Activated CD4-positive, alpha-beta T cell treated with anti-CD3 and anti-CD28 coated beads, Interleukin-2, amount 10 ng/mL, durations not matched to agents 7 days and 5 days (primary cell): ENCODE data around the gene CPAMD8. TPM values are rescaled to one million over a fixed set of nuclear protein-coding genes. Genes with fewer than 3 reads are reported as not detected.
A peak's percentile ranks its signal among the peaks of the same experiment; 100 is the strongest.

Experiments
- CTCF ChIA-PET: fragments of 350-600 bp; sonication (Branson Sonifier 250); formaldehyde crosslinking; loops from one replicate; lab custom pipeline; 2021; ENCODE audit warnings: antibody characterized with exemption; lab: Charles Lee
- POLR2A ChIA-PET: fragments of 350-600 bp; sonication (Branson Sonifier 250); formaldehyde crosslinking; loops from one replicate; lab custom pipeline; 2021; ENCODE audit warnings: antibody characterized with exemption; lab: Charles Lee
- DNase-seq: peaks from one replicate; pipeline ENCODE4 v3.0.0-alpha.2; 2020
- H3K27ac Mint-ChIP-seq: one replicate; pipeline ENCODE4 v1.8.0; 2021; ENCODE audit warnings: mild to moderate bottlenecking, moderate library complexity, mixed read lengths
- H3K27me3 Mint-ChIP-seq: one replicate; pipeline ENCODE4 v1.8.0; 2021; ENCODE audit warnings: mixed read lengths
- H3K36me3 Mint-ChIP-seq: one replicate; pipeline ENCODE4 v1.8.0; 2021; ENCODE audit warnings: low read depth, mixed read lengths
- H3K4me1 Mint-ChIP-seq: one replicate; pipeline ENCODE4 v1.8.0; 2021; ENCODE audit warnings: mixed read lengths
- H3K4me3 Mint-ChIP-seq: one replicate; pipeline ENCODE4 v1.8.0; 2021; ENCODE audit warnings: mild to moderate bottlenecking, moderate library complexity, mixed read lengths
- H3K9me3 Mint-ChIP-seq: one replicate; pipeline ENCODE4 v1.8.0; 2021; ENCODE audit warnings: mixed read lengths
- total RNA-seq, 2 experiments: library from RNA; stranded (reverse); gene quantifications; one replicate each; pipeline ENCODE4 v1.2.3, GENCODE V29; 2021

CPAMD8 gene
- total RNA-seq, 2 experiments from 2014 or later = 0.22 to 0.60 TPM

DNA sequence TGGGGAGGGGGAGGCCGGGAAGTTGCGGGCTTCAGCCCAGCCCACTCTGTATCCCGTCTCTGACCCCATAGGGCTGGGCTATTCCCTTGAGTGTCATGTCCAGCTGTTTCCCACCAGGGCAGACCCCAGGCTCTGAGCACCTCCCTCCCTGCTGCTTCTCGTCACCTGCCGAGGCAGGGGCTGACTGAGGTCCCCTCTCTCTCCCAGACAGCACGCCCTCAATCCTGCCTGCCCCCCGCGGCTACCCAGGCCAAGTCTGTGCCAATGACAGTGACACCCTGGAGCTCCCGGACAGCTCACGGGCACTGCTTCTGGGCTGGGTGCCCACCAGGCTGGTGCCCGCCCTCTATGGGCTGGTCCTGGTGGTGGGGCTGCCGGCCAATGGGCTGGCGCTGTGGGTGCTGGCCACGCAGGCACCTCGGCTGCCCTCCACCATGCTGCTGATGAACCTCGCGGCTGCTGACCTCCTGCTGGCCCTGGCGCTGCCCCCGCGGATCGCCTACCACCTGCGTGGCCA lies 137.2 kb downstream of the CPAMD8 start:
- Mint-ChIP-seq H3K9me3 (no peaks in the 10 kb centered on the region), H3K36me3 (no peaks in the 10 kb centered on the region), H3K4me1 (peaks cover 42% of the 10 kb centered on the region), H3K27ac (peak overlapping the region; percentile 76), H3K4me3 (no peak overlapping the region), H3K27me3 (peaks cover 17% of the 10 kb centered on the region)
- CTCF ChIA-PET = no interaction called here
- no peak for DNase-seq
- POLR2A ChIA-PET = no interaction called here

DNA sequence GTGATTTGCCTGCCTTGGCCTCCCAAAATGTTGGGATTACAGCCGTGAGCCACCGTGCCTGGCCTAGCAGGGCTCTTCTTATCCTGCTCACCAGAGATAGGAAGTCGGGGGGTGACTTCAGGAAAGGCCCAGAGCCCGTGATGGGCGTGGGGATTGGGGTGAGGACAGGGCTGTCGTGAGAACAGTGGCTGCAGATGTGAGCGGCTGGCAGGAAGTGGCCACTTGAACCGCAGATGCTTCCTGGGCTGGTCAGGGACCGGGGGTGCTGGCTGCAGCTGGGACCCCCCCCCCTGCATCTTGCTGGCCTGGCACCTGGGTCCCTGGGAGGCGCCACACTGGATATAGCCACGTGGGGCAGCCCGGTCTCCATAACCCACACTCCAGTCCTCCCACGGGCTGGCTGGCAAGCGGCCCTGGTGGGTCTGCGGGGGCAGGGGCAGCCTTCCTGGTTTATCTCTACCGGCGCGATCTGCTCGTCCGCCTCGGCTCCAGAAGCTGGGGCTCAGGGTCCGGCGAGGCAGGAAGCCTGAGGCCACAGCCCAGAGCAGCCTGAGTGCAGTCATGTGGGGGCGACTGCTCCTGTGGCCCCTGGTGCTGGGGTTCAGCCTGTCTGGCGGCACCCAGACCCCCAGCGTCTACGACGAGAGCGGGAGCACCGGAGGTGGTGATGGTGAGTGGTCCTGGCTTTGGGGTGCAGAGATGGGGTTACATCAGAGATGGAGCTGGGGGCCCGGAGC lies 137.8 kb downstream of the CPAMD8 start, which contains the start of gene F2RL3:
Gene F2RL3, plus strand, starts transcription at position 371 of the 737 bp plus-strand sequence. Its CDS starts 191 bp downstream, at position 562.
- no peaks in the 10 kb centered on the region for H3K9me3 Mint-ChIP-seq
- H3K27me3 Mint-ChIP-seq = peaks cover 11% of the 10 kb centered on the region
- ChIA-PET POLR2A (no interaction called here), CTCF (no interaction called here)
- H3K4me1 Mint-ChIP-seq = peaks cover 38% of the 10 kb centered on the region
- DNase-seq = no peak
- peak within 1 kb of the TSS; percentile 36 for H3K4me3 Mint-ChIP-seq
- no peaks in the 10 kb centered on the region for H3K36me3 Mint-ChIP-seq
- peak within 1 kb of the TSS; percentile 76 for H3K27ac Mint-ChIP-seq

DNA sequence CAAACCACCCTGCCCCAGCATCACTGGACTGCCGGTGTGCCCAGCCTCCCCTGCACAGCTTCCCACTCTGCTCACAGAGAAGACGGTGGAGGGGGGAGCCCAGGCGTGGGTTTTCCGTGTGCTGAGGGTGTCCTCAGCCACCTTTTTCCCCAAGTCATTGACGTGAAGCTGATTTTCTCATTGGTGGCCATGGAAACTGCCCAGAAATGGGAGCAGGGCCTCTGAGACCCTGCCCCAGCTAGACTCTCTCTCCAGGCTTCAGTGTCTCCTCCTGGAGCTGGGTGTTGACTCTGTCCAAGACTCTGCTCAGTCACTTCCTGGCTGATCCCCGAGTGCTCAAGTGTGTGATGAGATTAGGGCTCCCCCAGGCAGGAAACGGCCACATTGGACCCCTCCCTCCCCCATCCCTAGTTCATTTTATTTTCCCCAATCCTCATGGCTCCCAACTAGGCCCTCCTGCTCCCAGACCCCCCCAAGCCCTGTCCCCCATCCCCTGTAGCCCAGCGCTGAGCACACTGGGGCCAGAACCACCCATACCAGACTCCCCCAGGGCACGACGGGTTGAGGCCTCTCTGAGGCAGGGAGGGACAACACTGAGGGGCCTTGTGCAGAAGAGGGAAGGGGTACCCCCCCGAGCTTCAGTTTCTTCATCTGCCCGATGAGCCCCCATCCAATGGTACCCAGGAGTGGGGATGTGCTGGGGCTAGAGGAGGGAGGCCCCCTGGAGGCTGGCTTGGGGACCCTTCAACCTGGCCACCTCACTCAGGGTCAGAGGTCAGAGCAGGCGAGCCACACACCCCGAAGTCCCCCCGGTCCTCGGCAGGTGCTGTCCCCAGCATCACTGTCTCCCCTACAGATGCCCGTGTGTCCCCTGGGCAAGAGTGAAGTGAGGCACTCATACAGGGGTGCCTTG lies 139.0 kb downstream of the CPAMD8 start:
- Mint-ChIP-seq H3K36me3 (peaks cover 4% of the 10 kb centered on the region), H3K4me1 (peaks cover 33% of the 10 kb centered on the region), H3K27ac (peak overlapping the region; percentile 41), H3K9me3 (peaks cover 4% of the 10 kb centered on the region), H3K27me3 (peaks cover 3% of the 10 kb centered on the region), H3K4me3 (no peak overlapping the region)
- POLR2A ChIA-PET = no interaction called here
- CTCF ChIA-PET = interaction anchor here (0.6 kb wide), 1 partner anchor 1014 kb away, joined by 3 read pairs; no protein-coding TSS in a partner anchor
- DNase-seq = no peak

DNA sequence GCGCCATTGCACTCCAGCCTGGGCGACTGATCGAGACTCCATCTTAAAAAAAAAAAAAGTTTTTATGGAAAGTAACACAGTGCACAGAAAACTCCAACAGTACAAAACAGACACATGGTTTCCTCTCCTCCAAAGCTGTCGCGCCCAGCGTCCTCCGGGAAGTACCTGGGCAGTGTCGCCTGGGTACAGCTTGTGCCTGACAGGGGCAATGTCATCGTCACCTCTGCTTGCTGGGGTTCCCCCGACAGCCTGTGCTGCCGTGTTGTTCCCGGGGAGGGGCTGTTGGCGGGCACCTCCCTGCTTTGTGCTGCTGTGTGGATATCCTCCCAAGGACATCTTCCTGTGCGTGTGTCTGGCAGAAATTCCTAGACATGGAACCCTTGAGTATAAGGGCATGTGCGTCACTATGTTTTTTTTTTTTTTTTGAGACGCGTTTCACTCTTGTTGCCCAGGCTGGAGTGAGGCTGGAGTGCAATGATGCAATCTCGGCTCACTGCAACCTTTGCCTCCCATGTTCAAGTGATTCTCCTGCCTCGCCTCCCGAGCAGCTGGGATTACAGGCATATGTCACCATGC lies 140.2 kb downstream of the CPAMD8 start:
- H3K4me1 Mint-ChIP-seq = peaks cover 27% of the 10 kb centered on the region
- POLR2A ChIA-PET = no interaction called here
- CTCF ChIA-PET = interaction anchor here (0.6 kb wide), 1 partner anchor 672 kb away, joined by 3 read pairs; no protein-coding TSS in a partner anchor
- no peaks in the 10 kb centered on the region for H3K27me3 Mint-ChIP-seq
- DNase-seq = no peak
- no peak overlapping the region for H3K27ac Mint-ChIP-seq
- peaks cover 13% of the 10 kb centered on the region for H3K9me3 Mint-ChIP-seq
- no peak overlapping the region for H3K4me3 Mint-ChIP-seq
- peaks cover 12% of the 10 kb centered on the region for H3K36me3 Mint-ChIP-seq

DNA sequence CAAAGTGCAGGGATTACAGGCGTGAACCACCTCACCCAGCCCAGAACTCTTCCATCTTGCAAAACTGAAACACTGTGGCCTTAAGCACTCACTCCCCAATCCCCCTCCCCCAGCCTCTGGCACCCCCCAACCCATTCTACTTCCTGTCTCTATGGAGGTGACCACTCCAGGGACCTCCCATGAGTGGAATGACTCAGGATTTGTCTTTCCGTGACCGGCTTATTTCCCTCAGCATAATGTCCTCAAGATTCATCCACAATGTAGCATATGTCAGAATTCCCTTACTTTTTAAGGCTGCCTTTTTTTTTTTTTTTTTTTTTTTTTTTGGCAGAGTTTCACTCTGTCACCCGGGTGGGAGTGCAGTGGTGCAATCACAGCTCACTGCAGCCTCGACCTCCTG lies 141.4 kb downstream of the CPAMD8 start:
- no peak for DNase-seq
- no peak overlapping the region for H3K4me3 Mint-ChIP-seq
- peaks cover 24% of the 10 kb centered on the region for H3K9me3 Mint-ChIP-seq
- no peaks in the 10 kb centered on the region for H3K27me3 Mint-ChIP-seq
- peaks cover 19% of the 10 kb centered on the region for H3K36me3 Mint-ChIP-seq
- H3K27ac Mint-ChIP-seq = no peak overlapping the region
- POLR2A ChIA-PET = no interaction called here
- peaks cover 27% of the 10 kb centered on the region for H3K4me1 Mint-ChIP-seq
- CTCF ChIA-PET = no interaction called here

DNA sequence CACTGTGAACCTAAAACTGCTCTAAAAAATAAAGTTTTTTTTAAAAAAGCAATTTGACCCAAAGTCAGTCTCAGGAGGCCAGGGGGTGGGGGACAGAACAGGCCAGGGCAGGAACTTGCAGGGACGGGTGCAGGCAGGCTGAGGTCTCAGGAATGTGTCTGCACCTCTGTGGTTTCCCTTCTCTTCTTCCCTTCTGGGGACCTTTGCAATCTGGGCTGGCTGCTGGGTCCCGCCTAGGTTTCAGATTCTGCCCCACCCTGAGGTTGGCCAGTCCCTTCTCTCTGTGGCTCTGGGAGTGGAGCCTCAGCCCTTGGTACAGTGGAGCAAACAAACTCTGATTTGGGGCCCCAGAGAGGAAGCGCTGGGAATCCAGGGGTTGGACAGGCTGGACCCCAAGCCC lies 143.1 kb downstream of the CPAMD8 start:
- ChIA-PET CTCF (no interaction called here), POLR2A (no interaction called here)
- H3K4me1 Mint-ChIP-seq = peaks cover 18% of the 10 kb centered on the region
- no peak overlapping the region for H3K27ac Mint-ChIP-seq
- no peak overlapping the region for H3K4me3 Mint-ChIP-seq
- no peak for DNase-seq
- H3K36me3 Mint-ChIP-seq = peaks cover 27% of the 10 kb centered on the region
- peaks cover 24% of the 10 kb centered on the region for H3K9me3 Mint-ChIP-seq
- no peaks in the 10 kb centered on the region for H3K27me3 Mint-ChIP-seq

DNA sequence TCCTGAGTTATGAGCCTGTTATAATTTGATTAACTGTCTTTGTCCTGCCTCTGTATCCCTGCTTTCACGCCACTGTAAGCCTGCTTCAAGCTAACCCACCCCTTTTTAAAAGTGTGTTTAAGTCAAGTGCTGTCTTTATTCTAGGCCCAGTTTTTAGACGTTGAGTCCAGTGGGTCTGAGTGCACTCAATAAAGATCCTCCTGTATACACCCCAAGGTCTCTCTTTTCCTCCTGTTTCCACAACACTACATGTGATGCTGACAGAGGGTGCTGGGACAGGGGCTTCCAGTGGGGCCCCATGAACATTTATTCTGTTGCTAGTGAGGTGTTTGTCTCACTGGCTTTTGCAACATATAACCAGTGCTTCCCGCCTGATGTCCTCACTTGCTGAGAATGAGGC lies 144.5 kb downstream of the CPAMD8 start:
- peaks cover 10% of the 10 kb centered on the region for H3K4me1 Mint-ChIP-seq
- H3K27me3 Mint-ChIP-seq = no peaks in the 10 kb centered on the region
- H3K4me3 Mint-ChIP-seq = no peak overlapping the region
- peaks cover 24% of the 10 kb centered on the region for H3K9me3 Mint-ChIP-seq
- ChIA-PET CTCF (no interaction called here), POLR2A (no interaction called here)
- DNase-seq = no peak
- peaks cover 30% of the 10 kb centered on the region for H3K36me3 Mint-ChIP-seq
- H3K27ac Mint-ChIP-seq = no peak overlapping the region

DNA sequence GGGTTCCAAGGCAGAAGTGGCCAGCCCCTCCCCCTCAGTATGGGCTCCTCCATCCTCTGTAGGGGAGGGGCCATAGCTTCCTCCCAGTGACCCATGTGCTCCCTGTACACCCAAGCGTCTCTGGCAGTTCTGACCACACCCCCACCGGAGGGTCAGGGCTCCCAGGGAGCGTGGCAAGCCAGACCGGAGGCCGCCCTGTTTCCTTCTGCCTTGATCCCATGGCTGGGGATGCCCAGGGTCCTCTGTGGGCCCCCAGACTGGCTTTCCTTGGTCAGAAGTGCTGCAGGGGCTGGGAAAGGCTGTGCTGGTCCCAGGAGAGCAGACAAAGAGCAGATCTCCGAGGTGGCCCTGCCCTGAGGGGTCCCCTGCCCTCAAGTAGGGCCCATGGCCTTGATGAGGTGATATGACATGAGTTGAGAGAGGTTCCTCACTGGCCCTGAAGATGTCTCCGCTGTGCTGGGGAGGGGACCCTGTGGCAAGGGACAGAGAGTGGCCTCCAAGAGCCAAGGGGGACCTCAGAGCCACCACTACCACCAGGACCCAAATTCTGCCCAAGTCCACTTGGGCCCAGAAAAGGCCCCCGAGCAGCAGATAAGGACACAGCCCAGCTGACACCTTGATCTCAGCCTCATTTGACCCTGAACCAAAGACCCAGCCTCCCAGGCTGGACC lies 145.6 kb downstream of the CPAMD8 start:
- Mint-ChIP-seq H3K4me3 (no peak overlapping the region), H3K27me3 (no peaks in the 10 kb centered on the region), H3K36me3 (peaks cover 32% of the 10 kb centered on the region), H3K9me3 (peaks cover 24% of the 10 kb centered on the region), H3K27ac (no peak overlapping the region), H3K4me1 (peaks cover 17% of the 10 kb centered on the region)
- POLR2A ChIA-PET = no interaction called here
- CTCF ChIA-PET = interaction anchor here (0.9 kb wide), 1 partner anchor 15 kb away, joined by 3 read pairs; no protein-coding TSS in a partner anchor
- no peak for DNase-seq

DNA sequence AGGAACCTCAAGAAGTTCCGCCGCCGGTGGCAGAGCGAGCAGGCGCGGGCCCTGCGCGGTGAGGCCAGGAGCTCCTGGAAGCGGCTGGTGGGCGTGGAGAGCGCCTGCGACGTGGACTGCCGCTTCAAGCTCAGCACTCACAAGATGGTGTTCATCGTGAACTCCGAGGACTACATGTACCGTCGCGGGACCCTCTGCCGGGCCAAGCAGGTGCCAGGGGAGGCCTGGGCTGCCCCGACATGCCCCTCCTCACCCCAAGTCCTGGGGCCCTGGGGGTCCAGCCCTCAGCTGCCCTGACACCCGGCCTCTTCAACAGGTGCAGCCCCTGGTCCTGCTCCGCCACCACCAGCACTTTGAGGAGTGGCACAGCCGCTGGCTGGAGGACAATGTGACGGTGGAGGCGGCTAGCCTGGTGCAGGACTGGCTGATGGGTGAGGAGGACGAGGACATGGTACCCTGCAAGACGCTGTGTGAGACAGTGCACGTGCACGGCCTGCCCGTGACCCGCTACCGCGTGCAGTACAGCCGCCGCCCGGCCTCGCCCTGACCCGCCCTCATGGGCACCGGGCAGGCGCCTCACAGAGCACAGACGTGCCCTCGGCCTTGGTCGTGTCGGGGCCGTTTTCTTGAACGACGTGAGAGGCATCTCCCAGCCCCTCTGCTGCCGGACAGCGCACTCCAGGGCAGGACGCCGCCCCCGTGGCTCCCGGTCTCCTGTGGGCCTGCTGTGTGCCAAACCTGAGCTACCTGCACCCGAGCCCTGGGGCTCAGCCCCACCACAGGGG lies 148.2 kb downstream of the CPAMD8 start:
- Mint-ChIP-seq H3K27ac (no peak overlapping the region), H3K27me3 (no peaks in the 10 kb centered on the region), H3K36me3 (peaks cover 48% of the 10 kb centered on the region), H3K9me3 (peaks cover 31% of the 10 kb centered on the region), H3K4me1 (peaks cover 26% of the 10 kb centered on the region), H3K4me3 (no peak overlapping the region)
- ChIA-PET POLR2A (no interaction called here), CTCF (no interaction called here)
- no peak for DNase-seq

DNA sequence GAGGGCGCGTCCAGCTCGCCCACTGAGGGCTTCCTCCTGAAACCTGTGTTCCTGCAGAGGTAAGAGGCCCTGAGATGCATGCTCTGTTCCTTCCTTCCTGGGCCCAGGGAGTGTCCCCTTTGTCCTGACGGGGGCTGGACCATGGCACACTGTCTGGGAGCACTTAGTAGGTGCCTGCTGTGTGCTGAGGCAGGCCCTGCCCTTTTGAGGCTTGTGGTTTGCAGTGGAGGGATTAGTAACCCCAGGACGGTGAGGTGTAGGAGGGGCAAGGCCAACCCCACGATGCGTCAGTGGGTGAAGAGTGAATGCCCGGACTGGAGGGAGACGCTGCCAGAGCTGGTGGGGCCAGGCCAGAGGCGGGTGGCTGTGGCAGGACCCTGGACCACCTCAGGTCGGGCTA lies 149.0 kb downstream of the CPAMD8 start:
- peaks cover 47% of the 10 kb centered on the region for H3K36me3 Mint-ChIP-seq
- no peaks in the 10 kb centered on the region for H3K27me3 Mint-ChIP-seq
- POLR2A ChIA-PET = no interaction called here
- peaks cover 27% of the 10 kb centered on the region for H3K9me3 Mint-ChIP-seq
- H3K27ac Mint-ChIP-seq = peak overlapping the region; percentile 36
- CTCF ChIA-PET = no interaction called here
- DNase-seq = no peak
- no peak overlapping the region for H3K4me3 Mint-ChIP-seq
- H3K4me1 Mint-ChIP-seq = peaks cover 22% of the 10 kb centered on the region

DNA sequence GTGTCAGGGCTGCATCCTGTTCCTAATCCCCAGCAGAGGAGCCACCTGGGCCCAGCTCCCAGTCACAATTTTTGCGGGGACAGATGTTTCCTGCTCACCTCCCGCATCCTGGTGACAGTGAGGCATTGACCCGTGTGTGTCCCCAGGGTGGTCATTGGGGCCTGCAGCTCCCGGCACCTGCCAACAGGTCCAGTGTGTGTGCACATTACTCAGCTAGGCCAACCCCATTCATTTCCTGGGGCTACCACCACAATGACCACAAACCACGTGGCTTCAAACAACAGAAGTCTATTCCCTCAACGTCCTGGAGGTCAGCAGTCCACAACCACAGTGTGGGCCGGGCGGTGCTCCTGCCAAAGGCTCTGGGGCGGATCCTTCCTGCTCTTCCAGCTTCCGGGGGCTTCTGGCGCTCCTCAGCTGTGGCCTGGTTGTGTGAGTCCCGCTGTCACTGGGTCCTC lies 149.7 kb downstream of the CPAMD8 start:
- Mint-ChIP-seq H3K27ac (peak overlapping the region; percentile 62), H3K9me3 (peaks cover 20% of the 10 kb centered on the region), H3K27me3 (no peaks in the 10 kb centered on the region), H3K4me3 (no peak overlapping the region), H3K36me3 (peaks cover 41% of the 10 kb centered on the region), H3K4me1 (peaks cover 22% of the 10 kb centered on the region)
- CTCF ChIA-PET = no interaction called here
- POLR2A ChIA-PET = no interaction called here
- no peak for DNase-seq
